Stimulated activated naive CD4-positive, alpha-beta T cell treated with Interleukin-2 at 50 U/mL for 16 hours (primary cell): ENCODE measurements around the gene CSNK1D.
"Not testable (repeated sequence)": the region's sequence is repeated elsewhere in the genome, so short reads cannot be mapped to it uniquely, and the experiment has no call there.

Experiments
- DNase-seq: peaks from one replicate; lab custom pipeline; 2025; lab: John Stamatoyannopoulos, UW

Gene CSNK1D

GRCh38 chr17:82213251-82214011 is 60.1 kb downstream of the CSNK1D start:
- peak; percentile 82 for DNase-seq

DNA sequence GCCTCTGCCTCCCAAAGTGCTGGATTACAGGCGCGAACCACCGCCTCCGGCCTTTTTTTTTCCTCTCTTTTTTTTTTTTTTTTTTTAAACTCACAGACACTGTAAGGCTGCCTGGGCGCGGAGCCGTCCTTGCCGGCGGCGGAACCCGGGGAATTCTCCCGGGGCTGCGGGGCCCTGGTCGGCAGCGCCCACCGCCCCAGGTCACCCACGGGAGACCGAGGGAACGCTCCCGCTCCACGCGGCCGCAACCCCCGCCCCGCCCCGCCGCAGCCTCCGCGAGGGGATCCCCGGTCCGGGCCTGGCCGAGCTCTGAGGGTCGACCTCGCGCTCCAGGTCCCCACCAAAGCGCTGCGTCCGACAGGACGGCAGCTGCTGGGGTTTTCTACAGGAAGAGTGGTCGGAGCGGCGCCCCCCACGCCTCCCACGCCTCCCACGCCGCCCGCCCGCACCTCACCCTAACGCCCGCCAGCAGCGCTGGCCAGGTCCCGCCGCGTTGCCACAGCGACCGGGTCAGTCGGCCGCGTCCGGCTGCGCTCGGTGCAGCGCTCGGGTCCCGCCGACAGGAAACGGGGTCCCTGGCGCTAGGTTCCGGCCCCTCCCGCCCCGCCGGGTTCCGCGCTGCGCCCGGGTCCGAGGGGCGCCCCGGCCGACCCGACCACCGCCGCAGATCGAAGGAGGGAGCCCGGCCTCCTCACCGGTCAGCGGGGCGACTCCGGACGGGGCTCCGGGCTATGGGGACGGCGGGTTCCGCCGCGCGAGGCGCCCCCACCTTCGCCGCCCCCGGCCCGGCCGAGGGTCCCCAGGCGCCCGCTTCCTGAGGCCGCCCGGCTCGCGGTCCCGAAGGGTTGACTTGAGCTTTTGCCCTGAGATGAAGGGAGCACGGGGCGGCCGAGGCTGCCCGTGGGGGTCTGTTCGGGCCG is 60.9 kb downstream of the CSNK1D start, which contains the start of gene CCDC57:
Gene CCDC57 (minus strand): TSS at position 512 of the 920 bp plus-strand sequence. CDS start 10,898 bp downstream, outside the sequence.
- peak; percentile 65 for DNase-seq

- DNase-seq: not testable (repeated sequence)
Measured at GRCh38 chr17:82210655-82211054, 62.8 kb downstream of the CSNK1D start.

DNA sequence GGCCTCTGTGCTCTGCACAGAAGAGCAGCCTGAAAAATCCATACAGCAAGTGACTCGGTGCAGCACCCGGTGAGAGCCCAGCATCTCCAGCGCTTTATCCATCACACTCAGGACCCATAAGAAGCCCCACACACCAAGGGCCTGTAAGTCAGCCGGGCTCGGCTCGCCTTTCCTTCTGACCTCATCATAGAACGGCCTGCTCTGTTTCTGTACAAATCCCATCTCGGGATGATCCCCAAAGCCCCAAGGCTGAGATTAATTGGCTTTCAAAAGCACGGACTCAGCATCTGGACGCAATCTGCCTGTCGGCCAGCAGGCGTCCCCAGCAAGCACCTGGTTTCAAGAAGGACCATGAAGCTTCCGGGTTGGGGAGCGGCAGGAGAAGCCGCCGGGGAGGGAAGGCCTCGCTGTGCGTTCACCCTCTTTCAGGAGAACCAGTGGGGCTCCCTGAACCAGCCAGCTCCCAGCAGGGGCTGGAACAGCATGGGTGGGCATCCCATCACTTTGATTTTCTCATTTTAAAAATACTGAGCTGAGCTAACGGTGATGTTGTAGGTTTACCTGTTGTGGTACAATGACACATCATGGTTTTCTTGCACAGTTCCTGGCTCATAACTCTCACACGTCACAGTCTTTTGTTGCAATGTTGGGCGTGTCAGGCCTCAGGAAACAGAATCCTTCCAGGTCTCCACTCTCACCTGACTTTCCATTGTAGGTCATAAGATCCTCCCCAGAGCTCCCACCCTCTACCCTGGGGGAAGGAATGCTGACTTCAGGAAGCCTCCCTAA is 67.6 kb downstream of the CSNK1D start:
- peak; percentile 75 for DNase-seq

GRCh38 chr17:82204831-82205719 is 68.4 kb downstream of the CSNK1D start:
- DNase-seq: peak; percentile 13

DNA sequence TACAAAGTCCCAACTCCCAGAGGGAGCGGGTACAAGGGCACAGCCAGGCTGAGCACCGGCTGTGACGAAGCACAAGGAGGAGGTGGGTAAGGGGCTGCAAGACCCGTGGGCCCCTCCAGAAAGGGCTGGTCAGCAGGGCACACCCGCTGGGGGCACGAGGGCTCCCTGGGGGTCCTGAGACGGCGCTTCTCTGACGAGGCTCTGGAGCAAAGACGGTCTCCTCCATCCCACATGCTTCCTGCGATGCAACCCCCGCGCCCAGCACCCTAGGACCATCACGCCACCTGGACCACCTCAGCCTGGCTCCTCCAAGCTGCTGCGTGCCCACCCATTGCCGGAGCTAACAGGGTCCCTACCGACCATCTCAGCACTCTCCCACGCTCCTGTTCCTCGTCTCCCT is 69.6 kb downstream of the CSNK1D start:
- DNase-seq: no peak

- no peak for DNase-seq
Measured at GRCh38 chr17:82202981-82203380, 70.5 kb downstream of the CSNK1D start.

DNA sequence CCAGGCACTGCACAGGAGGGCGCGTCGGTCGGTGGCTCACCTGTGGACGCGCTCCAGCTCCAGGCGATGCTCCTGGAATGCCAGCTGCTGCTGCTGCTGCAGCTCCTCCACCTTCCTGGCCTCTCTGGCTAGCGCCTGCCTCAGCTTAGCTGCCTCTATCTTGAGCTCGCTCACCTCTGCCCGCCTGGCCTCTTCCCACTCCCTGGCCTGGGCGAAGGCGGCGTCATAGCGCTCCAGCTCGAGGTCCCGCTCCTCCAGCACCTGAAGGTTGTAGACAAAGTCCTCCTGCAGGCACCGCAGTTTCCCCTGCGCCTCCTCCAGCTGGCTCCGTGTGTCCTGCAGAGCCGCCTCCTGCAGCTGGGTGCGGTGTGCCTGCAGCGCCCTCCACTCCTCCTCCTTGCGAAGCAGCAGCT is 72.0 kb downstream of the CSNK1D start:
- no peak for DNase-seq

- DNase-seq: peak; percentile 56
Measured at GRCh38 chr17:82200743-82201497, 72.6 kb downstream of the CSNK1D start.

DNA sequence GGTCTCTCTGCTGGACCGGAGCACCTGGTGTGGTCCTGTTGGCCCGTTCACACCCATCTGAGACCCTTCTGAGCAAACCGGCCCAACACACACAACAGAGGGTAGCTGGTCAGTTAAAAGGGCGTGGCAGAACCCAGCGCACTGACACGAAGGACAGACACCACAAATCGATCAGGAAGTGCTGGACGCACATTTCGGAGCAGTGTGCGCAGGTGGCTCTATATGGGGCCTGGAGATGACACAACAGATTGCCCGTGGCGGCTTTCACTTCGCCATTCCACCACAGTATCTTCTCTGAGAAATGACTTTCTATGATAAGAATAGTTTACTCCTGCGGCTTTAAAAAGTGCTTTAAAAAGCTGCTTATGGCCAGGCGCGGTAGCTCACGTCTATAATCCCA is 73.4 kb downstream of the CSNK1D start:
- DNase-seq: no peak

- no peak for DNase-seq
Measured at GRCh38 chr17:82199496-82199895, 74.0 kb downstream of the CSNK1D start.

- DNase-seq: no peak
Measured at GRCh38 chr17:82198092-82198491, 75.4 kb downstream of the CSNK1D start.

GRCh38 chr17:82195675-82196672 is 77.5 kb downstream of the CSNK1D start:
- DNase-seq: no peak

GRCh38 chr17:82194765-82195164 is 78.7 kb downstream of the CSNK1D start:
- no peak for DNase-seq

- DNase-seq: no peak
Measured at GRCh38 chr17:82193520-82194220, 79.8 kb downstream of the CSNK1D start.

DNA sequence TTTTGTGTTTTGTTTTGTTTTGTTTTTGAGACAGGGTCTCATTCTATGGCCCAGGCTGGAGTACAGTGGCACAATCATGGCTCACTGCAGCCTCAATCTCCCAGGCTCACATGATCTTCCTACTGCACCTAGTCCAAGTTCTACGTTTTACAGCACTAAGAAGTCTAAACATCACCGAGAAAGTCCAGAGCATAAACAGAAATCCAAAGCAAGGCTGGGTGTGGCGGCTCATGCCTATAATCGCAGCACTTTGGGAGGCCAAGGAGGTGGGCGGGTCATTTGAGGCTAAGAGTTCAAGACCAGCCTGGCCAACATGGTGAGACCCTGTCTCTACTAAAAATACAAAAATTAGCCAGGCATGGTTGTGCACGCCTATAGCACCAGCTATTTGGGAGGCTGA is 80.5 kb downstream of the CSNK1D start:
- DNase-seq: not testable (repeated sequence)
